Measurements from ENCODE around the gene BATF.

DNA sequence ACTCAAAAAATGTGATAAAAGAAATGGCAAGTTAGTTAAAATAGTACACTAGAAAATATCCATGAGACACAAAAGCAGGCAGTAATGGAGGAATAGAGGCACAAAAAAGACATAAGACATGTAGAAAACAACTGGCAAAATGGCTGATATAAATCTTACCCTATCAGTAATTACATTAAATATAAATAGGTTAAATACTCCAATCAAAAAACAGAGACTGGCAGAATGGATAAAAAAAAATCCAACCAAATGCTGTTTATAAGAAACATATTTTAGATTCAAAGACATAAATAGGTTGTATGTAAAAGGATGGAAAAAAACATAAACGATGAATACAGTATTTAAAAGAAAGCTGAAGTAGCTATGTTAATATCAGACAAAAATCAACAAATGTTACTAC lies 15.3 kb upstream of the BATF start:
- TF ChIP-seq, protein P1, sequence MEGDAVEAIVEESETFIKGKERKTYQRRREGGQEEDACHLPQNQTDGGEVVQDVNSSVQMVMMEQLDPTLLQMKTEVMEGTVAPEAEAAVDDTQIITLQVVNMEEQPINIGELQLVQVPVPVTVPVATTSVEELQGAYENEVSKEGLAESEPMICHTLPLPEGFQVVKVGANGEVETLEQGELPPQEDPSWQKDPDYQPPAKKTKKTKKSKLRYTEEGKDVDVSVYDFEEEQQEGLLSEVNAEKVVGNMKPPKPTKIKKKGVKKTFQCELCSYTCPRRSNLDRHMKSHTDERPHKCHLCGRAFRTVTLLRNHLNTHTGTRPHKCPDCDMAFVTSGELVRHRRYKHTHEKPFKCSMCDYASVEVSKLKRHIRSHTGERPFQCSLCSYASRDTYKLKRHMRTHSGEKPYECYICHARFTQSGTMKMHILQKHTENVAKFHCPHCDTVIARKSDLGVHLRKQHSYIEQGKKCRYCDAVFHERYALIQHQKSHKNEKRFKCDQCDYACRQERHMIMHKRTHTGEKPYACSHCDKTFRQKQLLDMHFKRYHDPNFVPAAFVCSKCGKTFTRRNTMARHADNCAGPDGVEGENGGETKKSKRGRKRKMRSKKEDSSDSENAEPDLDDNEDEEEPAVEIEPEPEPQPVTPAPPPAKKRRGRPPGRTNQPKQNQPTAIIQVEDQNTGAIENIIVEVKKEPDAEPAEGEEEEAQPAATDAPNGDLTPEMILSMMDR (IDR thresholded peaks at IDR 0.05; ENCODE audit: poor library complexity): no peak
- no peak for TF ChIP-seq EZH2 (IDR thresholded peaks at IDR 0.05; ENCODE audit: borderline replicate concordance)
